GM10248 (cell line): ENCODE results near the gene FNDC3B.
A peak's percentile ranks its signal among the peaks of the same experiment; 100 is the strongest.

Experiments used
- CTCF ChIA-PET: fragments of 300-600 bp; sonication (Branson Sonifier 250); formaldehyde crosslinking; extraction: SDS; loops from one replicate; lab custom pipeline; 2021; ENCODE audit warnings: antibody characterized with exemption; lab: Yijun Ruan, JAX
- POLR2A ChIA-PET: fragments of 350-650 bp; sonication (Branson Sonifier 250); formaldehyde crosslinking; extraction: SDS; loops from one replicate; lab custom pipeline; 2020; ENCODE audit warnings: antibody characterized with exemption; lab: Yijun Ruan, JAX
- DNase-seq: peaks from one replicate; pipeline ENCODE4 v3.0.0; 2012; ENCODE audit errors: extremely low spot score
- TF ChIP-seq, protein P1 (sequence below): IDR thresholded peaks from 2 replicates; pipeline ENCODE4 v1.5.1; 2012; ENCODE audit warnings: mild to moderate bottlenecking, low read depth; ENCODE audit errors: extremely low read depth, missing control alignments, control extremely low read depth

Gene FNDC3B

DNA sequence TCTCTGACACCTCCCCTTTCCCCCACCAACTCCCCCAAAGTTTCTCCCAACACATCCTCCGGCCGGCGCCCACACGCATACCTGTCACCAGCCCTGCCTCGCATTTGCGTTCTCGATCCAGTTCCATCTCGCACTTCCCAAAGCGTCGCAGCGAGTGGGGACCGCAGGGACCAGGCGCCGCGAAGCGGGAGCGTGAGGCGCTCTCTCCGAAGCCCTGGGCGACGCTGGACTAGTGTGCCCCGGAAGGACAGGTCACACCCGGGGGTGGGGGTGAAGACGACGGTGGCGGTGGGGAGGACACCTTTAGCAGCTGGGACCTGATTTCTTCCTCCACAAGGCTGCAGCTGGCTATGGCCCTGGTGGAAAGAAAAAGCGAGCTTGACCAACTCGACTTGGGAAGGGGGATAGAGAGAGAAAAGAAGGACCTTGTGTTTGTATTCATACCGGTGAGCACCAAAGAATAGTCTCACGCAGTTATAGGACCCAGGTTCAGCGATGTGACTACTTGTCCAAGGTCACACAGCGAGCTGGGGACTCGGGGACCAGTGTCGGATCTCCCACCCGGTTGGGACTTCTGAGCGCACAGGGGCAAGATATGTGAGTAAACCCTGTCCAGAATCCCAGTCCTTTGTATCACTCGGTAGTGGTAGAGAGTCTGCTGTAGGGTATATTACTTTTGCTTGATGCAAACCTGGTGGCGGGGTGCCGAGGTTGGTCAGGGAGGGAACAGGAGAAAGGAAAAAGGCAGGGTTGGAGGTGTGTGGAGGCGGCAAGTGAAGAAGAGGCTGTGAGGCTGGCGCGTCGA is 409.5 kb downstream of the FNDC3B start:
- POLR2A ChIA-PET: no interaction called here
- TF ChIP-seq, protein P1, sequence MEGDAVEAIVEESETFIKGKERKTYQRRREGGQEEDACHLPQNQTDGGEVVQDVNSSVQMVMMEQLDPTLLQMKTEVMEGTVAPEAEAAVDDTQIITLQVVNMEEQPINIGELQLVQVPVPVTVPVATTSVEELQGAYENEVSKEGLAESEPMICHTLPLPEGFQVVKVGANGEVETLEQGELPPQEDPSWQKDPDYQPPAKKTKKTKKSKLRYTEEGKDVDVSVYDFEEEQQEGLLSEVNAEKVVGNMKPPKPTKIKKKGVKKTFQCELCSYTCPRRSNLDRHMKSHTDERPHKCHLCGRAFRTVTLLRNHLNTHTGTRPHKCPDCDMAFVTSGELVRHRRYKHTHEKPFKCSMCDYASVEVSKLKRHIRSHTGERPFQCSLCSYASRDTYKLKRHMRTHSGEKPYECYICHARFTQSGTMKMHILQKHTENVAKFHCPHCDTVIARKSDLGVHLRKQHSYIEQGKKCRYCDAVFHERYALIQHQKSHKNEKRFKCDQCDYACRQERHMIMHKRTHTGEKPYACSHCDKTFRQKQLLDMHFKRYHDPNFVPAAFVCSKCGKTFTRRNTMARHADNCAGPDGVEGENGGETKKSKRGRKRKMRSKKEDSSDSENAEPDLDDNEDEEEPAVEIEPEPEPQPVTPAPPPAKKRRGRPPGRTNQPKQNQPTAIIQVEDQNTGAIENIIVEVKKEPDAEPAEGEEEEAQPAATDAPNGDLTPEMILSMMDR: no peak
- CTCF ChIA-PET: interaction anchor here (1.6 kb wide), 1 partner anchor 13 kb away, joined by 5 read pairs; no protein-coding TSS in a partner anchor
- no peak for DNase-seq

DNA sequence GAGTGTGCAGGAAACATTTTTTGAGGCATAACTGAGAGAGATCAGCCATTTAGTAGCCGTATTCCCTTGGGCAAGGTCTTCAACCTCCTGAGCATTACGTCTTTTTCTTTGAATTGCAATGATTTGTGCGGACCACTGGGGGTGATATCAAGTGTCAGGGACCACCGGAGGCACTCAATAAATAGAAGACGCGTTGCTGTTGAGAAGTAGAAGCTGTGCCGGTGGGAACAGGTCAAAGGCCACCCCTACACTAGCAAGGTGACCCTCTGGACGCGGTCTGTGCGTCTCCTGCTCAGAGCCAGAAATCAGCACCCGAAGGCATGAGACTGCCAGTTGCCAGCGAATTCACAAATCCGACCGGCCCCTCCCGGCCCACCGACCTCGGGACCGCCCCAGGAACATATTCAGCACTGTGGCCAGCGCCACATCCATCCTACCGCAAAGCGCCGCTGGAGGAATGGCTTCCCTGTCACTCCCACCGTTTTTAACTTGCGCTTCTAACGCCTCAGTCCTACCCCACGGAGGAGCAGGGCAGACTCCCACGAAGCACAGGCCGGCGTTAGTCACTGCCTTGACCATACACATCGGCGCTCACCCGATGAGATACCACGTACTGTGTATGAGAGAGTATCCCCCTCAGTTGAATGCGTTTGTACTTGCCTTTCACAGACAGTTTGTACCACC is 410.2 kb downstream of the FNDC3B start:
- ChIA-PET CTCF (no interaction called here), POLR2A (no interaction called here)
- TF ChIP-seq, protein P1: no peak
- peak; percentile 13 for DNase-seq
